GM12801 (cell line): ENCODE results near the gene DHCR7.

Experiments
- TF ChIP-seq, protein P1 (sequence below): IDR thresholded peaks from one replicate; pipeline ENCODE4 v1.5.1; 2011; ENCODE audit warnings: control low read depth; ENCODE audit not compliant: insufficient read length; ENCODE audit errors: extremely low read depth

The DHCR7 gene

DNA sequence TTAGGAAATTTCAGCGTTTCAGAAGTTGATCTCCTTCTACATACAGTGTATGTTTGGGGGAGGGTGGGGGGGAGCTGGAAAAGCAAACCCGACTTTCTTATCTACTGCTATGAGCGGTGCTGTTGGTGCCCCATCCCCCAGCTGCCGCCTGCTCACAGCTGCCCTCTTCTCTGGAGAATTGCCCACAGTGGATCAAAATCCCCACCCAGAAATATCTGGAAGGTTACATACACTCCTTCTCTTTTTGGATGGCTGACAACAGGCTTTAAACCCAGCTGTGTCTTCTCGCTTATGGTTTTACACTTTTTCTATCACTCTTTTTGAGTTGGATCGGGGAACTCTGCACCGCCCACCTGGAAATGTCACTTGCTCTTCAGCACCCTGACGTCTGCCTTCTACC is 56.4 kb downstream of the DHCR7 start:
- TF ChIP-seq, protein P1, sequence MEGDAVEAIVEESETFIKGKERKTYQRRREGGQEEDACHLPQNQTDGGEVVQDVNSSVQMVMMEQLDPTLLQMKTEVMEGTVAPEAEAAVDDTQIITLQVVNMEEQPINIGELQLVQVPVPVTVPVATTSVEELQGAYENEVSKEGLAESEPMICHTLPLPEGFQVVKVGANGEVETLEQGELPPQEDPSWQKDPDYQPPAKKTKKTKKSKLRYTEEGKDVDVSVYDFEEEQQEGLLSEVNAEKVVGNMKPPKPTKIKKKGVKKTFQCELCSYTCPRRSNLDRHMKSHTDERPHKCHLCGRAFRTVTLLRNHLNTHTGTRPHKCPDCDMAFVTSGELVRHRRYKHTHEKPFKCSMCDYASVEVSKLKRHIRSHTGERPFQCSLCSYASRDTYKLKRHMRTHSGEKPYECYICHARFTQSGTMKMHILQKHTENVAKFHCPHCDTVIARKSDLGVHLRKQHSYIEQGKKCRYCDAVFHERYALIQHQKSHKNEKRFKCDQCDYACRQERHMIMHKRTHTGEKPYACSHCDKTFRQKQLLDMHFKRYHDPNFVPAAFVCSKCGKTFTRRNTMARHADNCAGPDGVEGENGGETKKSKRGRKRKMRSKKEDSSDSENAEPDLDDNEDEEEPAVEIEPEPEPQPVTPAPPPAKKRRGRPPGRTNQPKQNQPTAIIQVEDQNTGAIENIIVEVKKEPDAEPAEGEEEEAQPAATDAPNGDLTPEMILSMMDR: no peak

DNA sequence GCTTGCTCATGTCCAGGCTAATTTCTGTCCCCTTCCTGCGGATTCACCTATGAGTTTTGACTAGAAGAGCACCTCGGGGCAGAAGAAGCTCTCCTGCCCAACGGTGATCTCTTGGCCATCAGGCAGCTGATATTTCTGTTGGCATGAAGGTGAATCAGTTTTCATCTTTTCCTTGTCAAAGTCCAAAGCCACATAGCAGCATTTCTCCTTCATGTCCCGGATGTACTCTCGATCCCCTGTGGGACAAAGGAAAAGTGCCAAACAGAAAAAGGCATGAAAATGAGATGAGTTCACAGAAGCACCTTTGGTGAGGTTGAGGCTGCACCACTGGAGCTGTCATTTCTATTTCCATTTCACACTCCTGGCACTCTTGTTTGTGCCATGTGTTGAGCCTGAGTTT is 56.8 kb downstream of the DHCR7 start:
- TF ChIP-seq, protein P1: no peak

DNA sequence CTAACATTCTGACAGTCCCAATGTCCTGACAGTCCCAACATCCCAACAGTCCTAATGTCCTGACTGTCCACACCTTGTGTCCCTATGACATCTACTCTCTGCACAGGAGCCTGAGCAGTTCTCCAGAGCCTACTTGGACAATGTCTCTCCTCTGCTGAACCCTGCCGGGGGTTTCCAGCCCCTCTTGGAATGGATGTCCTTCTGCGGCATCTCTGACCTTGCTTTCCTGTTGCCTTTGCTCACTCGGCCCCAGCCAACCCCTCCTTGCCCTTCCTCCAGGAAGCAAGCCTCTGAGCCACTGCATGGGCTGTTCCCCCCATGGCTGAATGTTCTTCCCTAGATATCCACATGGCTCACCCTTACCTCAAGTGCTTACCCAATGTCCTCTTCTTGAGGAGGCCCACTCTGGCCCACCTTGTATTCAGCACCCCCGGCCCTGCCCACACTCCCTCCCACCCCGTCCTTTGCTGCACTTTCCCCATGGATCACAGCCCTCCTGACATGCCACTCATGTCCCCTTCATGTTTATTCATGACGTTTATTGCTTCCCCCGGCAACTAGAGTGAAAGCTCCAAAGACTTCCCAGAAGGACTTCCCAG is 59.5 kb downstream of the DHCR7 start:
- TF ChIP-seq, protein P1: no peak

DNA sequence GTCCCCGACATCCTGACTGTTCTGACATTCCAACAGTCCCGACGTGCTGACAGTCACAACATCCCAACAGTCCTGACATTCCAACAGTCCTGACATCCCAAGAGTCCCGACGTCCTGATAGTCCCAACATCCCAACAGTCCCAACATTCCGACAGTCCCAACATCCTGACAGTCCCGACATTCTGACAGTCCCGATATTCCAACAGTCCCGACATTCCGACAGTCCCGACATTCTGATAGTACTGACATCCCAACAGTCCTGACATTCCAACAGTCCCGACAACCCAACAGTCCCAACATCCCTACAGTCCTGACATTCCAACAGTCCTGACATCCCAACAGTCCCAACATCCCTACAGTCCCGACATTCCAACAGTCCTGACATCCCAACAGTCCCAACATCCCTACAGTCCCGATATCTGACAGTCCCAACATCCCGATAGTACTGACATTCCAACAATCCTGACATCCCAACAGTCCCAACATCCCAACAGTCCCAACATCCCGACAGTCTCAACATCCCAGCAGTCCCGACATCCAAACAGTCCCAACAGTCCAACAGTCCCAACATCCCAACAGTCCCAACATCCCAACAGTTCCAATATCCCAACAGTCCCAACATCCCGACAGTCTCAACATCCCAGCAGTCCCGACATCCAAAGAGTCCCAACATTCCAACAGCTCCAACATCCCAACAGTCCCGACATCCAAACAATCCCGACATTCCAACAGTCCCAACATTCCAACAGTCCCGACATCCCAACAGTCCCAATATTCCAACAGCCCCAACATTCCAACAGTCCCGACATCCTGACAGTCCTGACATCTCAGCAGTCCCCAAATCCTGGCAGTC is 60.2 kb downstream of the DHCR7 start:
- TF ChIP-seq, protein P1: no peak

DNA sequence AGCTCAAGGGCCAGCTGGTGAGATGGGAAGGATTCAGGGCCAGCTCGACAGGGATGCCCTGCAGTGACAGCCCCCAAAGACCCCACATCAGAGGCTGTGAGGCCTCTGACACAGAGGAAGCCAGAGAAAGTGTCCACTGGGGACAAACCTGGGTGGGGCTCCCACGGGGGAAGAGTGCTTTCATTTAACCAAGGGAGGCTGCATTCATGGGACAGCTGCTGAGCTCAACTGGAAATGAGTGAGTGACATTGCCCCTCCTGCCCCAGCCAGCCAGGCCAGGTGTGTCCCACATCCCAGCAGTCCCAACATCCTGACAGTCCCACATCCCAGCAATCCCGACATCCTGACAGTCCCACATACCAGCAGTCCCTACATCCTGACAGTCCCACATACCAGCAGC is 61.0 kb downstream of the DHCR7 start:
- TF ChIP-seq, protein P1: no peak

DNA sequence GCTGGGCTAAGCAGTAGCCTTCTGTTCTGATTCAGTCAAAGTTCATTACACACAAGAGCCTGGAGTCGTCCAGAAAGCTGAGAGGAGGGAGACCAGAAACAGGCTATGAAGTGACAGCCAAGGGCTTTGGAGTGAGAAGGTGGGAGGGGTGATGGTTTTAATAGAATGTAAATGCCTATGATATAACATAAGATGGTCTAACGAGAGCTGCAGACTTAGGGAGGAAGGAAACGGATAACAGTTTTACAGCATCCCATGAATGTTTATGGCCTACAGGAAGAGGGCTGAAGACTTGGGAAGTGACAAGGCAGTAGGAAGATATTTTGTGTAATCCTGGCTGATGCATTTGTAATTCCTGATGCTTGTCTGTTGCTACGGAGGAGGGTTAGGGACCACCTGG is 62.0 kb downstream of the DHCR7 start:
- TF ChIP-seq, protein P1: no peak

DNA sequence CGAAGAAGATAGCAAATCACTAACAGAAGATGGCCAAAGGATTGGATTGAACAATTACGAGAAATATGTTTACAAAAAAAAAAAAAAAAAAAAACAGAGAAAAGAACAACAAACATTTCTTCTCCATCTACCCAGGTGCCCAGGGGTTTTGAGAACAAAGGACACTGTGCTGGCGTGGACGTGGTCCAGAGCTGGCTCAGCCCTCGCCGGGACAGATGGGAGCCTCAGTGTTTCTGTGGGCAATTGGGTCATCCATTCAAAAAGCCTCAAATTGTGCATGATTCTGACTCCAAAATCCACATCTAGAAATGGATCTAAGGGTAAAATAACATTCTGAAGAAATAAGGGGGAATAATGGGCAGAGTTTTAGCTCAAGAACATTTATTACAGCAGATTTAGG is 63.1 kb downstream of the DHCR7 start:
- TF ChIP-seq, protein P1: no peak
